ENCODE results near the gene LMX1B.

DNA sequence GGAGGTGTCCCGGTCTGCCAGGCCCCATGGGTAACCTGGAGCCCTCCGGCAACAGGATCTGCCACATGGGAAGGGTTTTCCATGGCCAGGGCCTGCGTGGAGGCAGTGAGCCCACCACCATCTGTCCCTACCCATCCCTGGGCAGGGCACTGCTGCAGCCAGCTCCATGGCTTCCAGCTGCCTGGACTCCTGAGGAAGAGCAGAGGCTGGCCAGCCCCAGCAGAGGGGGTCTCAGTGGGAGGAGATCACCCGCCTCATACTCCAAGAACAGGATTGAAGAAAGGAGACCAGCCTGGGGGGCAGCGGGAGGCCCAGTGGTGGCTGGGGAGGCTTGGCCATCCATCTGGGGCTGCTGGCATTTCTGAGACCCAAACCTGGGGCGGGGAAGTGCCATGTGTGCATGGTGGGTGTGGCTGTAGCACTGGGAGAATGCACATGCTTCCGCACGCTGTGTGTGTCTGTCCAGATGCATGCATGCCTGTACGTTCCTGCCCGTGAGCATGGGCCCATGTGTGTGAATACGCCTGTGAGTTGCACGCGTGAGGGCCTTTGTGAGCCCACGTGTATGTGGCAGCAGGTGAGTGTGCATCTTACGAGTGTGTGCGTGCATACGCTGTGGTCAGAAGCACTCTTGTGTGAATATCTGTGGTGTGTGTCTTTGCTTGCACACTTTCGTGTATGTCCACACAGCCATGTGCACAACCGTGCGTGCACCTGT, 78.5 kb downstream of the LMX1B start:
- TF ChIP-seq, protein P1, sequence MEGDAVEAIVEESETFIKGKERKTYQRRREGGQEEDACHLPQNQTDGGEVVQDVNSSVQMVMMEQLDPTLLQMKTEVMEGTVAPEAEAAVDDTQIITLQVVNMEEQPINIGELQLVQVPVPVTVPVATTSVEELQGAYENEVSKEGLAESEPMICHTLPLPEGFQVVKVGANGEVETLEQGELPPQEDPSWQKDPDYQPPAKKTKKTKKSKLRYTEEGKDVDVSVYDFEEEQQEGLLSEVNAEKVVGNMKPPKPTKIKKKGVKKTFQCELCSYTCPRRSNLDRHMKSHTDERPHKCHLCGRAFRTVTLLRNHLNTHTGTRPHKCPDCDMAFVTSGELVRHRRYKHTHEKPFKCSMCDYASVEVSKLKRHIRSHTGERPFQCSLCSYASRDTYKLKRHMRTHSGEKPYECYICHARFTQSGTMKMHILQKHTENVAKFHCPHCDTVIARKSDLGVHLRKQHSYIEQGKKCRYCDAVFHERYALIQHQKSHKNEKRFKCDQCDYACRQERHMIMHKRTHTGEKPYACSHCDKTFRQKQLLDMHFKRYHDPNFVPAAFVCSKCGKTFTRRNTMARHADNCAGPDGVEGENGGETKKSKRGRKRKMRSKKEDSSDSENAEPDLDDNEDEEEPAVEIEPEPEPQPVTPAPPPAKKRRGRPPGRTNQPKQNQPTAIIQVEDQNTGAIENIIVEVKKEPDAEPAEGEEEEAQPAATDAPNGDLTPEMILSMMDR (conservative IDR thresholded peaks at IDR 0.05; ENCODE audit: low read depth, low read length): no peak
- no peak for TF ChIP-seq EZH2 (IDR thresholded peaks at IDR 0.05; ENCODE audit: borderline replicate concordance, low read depth, low read length, poor library complexity, severe bottlenecking)
